Neural cell (in vitro differentiated cells): ENCODE measurements around the gene UBE3B. TPM values are rescaled to one million over a fixed set of nuclear protein-coding genes. Genes with fewer than 3 reads are reported as not detected.

Source experiments
- H2AFZ ChIP-seq: fragments of 200-600, 300-800 bp; sonication (generic), shearing (Covaris generic); 2 replicates; pipeline ENCODE4 v1.6.0; 2014; ENCODE audit warnings: low read depth, mild to moderate bottlenecking, antibody characterized with exemption, low read length, moderate library complexity
- H3F3A ChIP-seq: fragments of 200-600 bp; shearing (Covaris generic); 2 replicates; pipeline ENCODE4 v1.6.1; 2016; ENCODE audit warnings: mild to moderate bottlenecking, moderate library complexity, mixed read lengths, antibody characterized with exemption, low read length; ENCODE audit not compliant: insufficient read depth, poor library complexity, severe bottlenecking
- H3K27ac ChIP-seq: fragments of 200-600, 300-800 bp; sonication (generic), shearing (Covaris generic); 2 replicates; pipeline ENCODE4 v1.5.1; 2014; ENCODE audit warnings: mild to moderate bottlenecking, low read length, moderate library complexity
- H3K27me3 ChIP-seq: fragments of 300-800, 200-600 bp; sonication (generic), shearing (Covaris generic); 2 replicates; pipeline ENCODE4 v1.6.0; 2014; ENCODE audit warnings: mild to moderate bottlenecking, low read depth, low read length, moderate library complexity; ENCODE audit not compliant: insufficient read depth
- H3K36me3 ChIP-seq: fragments of 300-800, 200-600 bp; sonication (generic), shearing (Covaris generic); 2 replicates; pipeline ENCODE4 v1.5.1; 2014; ENCODE audit warnings: mild to moderate bottlenecking, antibody characterized with exemption, low read length, moderate library complexity; ENCODE audit not compliant: insufficient read depth
- H3K4me2 ChIP-seq: fragments of 300-800, 200-600 bp; sonication (generic), shearing (Covaris generic); 2 replicates; pipeline ENCODE4 v1.6.0; 2014; ENCODE audit warnings: mild to moderate bottlenecking, low read length
- H3K4me3 ChIP-seq: fragments of 300-800, 200-600 bp; sonication (generic), shearing (Covaris generic); 2 replicates; pipeline ENCODE4 v1.5.1; 2014; ENCODE audit warnings: mild to moderate bottlenecking, low read length, moderate library complexity
- H3K79me2 ChIP-seq: fragments of 200-600 bp; shearing (Covaris generic); replicated peaks from 2 replicates; pipeline ENCODE4 v1.6.0; 2014; ENCODE audit warnings: mild to moderate bottlenecking, low read length, moderate library complexity; ENCODE audit not compliant: insufficient read depth
- H3K9ac ChIP-seq: fragments of 300-800, 200-600 bp; sonication (generic), shearing (Covaris generic); 2 replicates; pipeline ENCODE4 v1.6.1; 2016; ENCODE audit warnings: mild to moderate bottlenecking, low read length, mixed read lengths
- H3K9me2 ChIP-seq: fragments of 200-600 bp; shearing (Covaris generic); 2 replicates; pipeline ENCODE4 v1.6.1; 2016; ENCODE audit warnings: mild to moderate bottlenecking, low read length, mixed read lengths; ENCODE audit not compliant: insufficient read depth
- H3K9me3 ChIP-seq: fragments of 200-600, 300-800 bp; sonication (generic), shearing (Covaris generic); 2 replicates; pipeline ENCODE4 v1.6.1; 2016; ENCODE audit warnings: mild to moderate bottlenecking, mixed run types, low read length, moderate library complexity, mixed read lengths
- H4K20me1 ChIP-seq: fragments of 200-600 bp; shearing (Covaris generic); 2 replicates; pipeline ENCODE4 v1.6.1; 2016; ENCODE audit warnings: mild to moderate bottlenecking, mixed run types; ENCODE audit not compliant: insufficient read depth
- CTCF ChIP-seq: fragments of 450-650 bp; IDR thresholded peaks from 2 replicates; pipeline ENCODE4 v1.5.1; 2014; ENCODE audit warnings: antibody characterized with exemption, mild to moderate bottlenecking, moderate library complexity; ENCODE audit not compliant: poor library complexity, severe bottlenecking
- EP300 ChIP-seq: fragments of 450-650 bp; conservative IDR thresholded peaks from 2 replicates; pipeline ENCODE4 v1.6.1; 2014; ENCODE audit warnings: antibody characterized with exemption, mild to moderate bottlenecking, moderate library complexity; ENCODE audit not compliant: poor library complexity, severe bottlenecking
- EZH2 ChIP-seq: fragments of 200-600, 300-800 bp; shearing (Covaris generic), sonication (generic); IDR thresholded peaks from 2 replicates; pipeline ENCODE4 v1.6.1; 2014; ENCODE audit warnings: antibody characterized with exemption, low read length, borderline replicate concordance, mild to moderate bottlenecking; ENCODE audit not compliant: insufficient read depth, poor library complexity, severe bottlenecking
- MXI1 ChIP-seq: fragments of 450-650 bp; conservative IDR thresholded peaks from 2 replicates; pipeline ENCODE4 v1.6.1; 2014; ENCODE audit warnings: antibody characterized with exemption, mild to moderate bottlenecking; ENCODE audit not compliant: poor library complexity, severe bottlenecking
- POLR2AphosphoS5 ChIP-seq: IDR thresholded peaks from 2 replicates; pipeline ENCODE4 v1.6.1; 2012
- RAD21 ChIP-seq: fragments of 450-650 bp; conservative IDR thresholded peaks from 2 replicates; pipeline ENCODE4 v1.6.1; 2014; ENCODE audit warnings: antibody characterized with exemption, mild to moderate bottlenecking, moderate library complexity
- SMC3 ChIP-seq: fragments of 450-650 bp; conservative IDR thresholded peaks from 2 replicates; pipeline ENCODE4 v1.6.1; 2014; ENCODE audit warnings: antibody characterized with exemption, mild to moderate bottlenecking, moderate library complexity; ENCODE audit not compliant: poor library complexity
- TAF1 ChIP-seq: IDR thresholded peaks from 2 replicates; pipeline ENCODE4 v1.6.1; 2012; ENCODE audit warnings: low read depth
- polyA plus RNA-seq: library from polyadenylated mRNA; depleted of rRNA; stranded (reverse); fragments of >200 nt; gene quantifications from 2 replicates; pipeline ENCODE4 v1.2.3, GENCODE V29; 2014
- TF ChIP-seq, protein P1 (sequence below): IDR thresholded peaks from 2 replicates; pipeline ENCODE4 v1.6.1; 2012; ENCODE audit warnings: borderline replicate concordance

UBE3B gene
- polyA plus RNA-seq, 1 donor from 2014 or later, result 21.7 TPM

DNA sequence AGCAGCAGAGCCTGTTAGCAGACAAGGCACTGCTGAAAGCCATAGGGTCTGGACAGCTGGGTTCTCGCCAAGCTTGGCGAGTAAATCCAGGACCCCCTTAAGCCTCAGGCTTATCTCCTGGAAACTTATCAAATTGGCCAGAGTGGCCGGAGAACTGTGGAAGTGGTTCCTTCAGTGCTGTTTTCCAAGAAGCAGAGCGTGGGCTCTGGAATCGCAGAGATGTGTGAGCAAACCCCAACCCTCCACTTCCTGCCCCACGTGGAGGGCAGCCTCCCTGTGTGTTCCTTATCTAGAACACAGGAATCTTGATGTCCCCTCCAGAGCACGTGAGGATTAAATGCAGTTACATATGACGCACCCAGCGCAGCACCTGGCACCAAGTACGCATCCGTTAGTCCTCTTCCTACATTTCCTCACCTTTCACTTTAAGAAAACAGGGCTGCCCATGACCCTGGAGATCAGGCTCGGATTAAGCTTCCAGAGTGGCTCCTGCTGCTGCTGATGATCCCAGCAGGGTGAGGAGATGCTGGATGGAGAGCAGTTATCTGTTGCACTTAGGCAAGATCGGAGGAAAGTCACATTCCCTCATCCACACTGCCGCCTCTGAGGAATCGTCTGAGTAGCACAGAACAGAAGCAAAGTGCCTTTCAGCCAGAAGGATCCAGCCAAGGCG is 60.9 kb downstream of the UBE3B start:
- Histone ChIP-seq H3K27ac (no peak overlapping the region), H3K79me2 (no peaks in the 10 kb centered on the region), H4K20me1 (no peaks in the 10 kb centered on the region), H3K9me2 (no peaks in the 10 kb centered on the region), H3K27me3 (no peaks in the 10 kb centered on the region), H3F3A (no peaks in the 10 kb centered on the region), H3K9me3 (no peaks in the 10 kb centered on the region), H3K36me3 (no peaks in the 10 kb centered on the region), H3K9ac (no peak overlapping the region), H3K4me2 (no peak overlapping the region), H2AFZ (no peak overlapping the region), H3K4me3 (no peak overlapping the region)
- TF ChIP-seq, protein P1, sequence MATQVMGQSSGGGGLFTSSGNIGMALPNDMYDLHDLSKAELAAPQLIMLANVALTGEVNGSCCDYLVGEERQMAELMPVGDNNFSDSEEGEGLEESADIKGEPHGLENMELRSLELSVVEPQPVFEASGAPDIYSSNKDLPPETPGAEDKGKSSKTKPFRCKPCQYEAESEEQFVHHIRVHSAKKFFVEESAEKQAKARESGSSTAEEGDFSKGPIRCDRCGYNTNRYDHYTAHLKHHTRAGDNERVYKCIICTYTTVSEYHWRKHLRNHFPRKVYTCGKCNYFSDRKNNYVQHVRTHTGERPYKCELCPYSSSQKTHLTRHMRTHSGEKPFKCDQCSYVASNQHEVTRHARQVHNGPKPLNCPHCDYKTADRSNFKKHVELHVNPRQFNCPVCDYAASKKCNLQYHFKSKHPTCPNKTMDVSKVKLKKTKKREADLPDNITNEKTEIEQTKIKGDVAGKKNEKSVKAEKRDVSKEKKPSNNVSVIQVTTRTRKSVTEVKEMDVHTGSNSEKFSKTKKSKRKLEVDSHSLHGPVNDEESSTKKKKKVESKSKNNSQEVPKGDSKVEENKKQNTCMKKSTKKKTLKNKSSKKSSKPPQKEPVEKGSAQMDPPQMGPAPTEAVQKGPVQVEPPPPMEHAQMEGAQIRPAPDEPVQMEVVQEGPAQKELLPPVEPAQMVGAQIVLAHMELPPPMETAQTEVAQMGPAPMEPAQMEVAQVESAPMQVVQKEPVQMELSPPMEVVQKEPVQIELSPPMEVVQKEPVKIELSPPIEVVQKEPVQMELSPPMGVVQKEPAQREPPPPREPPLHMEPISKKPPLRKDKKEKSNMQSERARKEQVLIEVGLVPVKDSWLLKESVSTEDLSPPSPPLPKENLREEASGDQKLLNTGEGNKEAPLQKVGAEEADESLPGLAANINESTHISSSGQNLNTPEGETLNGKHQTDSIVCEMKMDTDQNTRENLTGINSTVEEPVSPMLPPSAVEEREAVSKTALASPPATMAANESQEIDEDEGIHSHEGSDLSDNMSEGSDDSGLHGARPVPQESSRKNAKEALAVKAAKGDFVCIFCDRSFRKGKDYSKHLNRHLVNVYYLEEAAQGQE, result no peak
- TF ChIP-seq TAF1 (no peak), SMC3 (no peak), POLR2AphosphoS5 (no peak), EP300 (no peak), RAD21 (no peak), MXI1 (no peak)

- Histone ChIP-seq H3K36me3 (no peaks in the 10 kb centered on the region), H3K79me2 (no peaks in the 10 kb centered on the region), H3F3A (no peaks in the 10 kb centered on the region), H3K9me2 (no peaks in the 10 kb centered on the region), H3K4me2 (no peak overlapping the region), H3K9me3 (no peaks in the 10 kb centered on the region), H3K27me3 (no peaks in the 10 kb centered on the region), H3K4me3 (no peak overlapping the region), H2AFZ (no peak overlapping the region), H3K27ac (no peak overlapping the region), H4K20me1 (no peaks in the 10 kb centered on the region), H3K9ac (no peak overlapping the region)
- TF ChIP-seq CTCF (no peak), TAF1 (no peak), SMC3 (no peak), EP300 (no peak), RAD21 (no peak), POLR2AphosphoS5 (no peak), MXI1 (no peak), EZH2 (no peak)
- TF ChIP-seq, protein P1, result no peak
These were observed 62.1 kb downstream of the UBE3B start for GRCh38 chr12:109539508-109539907.
